IMR-90 (cell line): ENCODE results near the gene NPL. TPM values are rescaled to one million over a fixed set of nuclear protein-coding genes. Genes with fewer than 3 reads are reported as not detected.

Experiments used
- ATAC-seq: fragments of 200-7000 bp; cut with Tn5 transposase; 2 replicates; pipeline ENCODE4 v1.9.1; 2020; ENCODE audit warnings: low read depth, mild to moderate bottlenecking, moderate library complexity
- BruUV-seq: library from RNA; stranded (reverse); fragments of 400-500 nt; replicated peaks from 2 replicates; lab custom pipeline; 2021; lab: Mats Ljungman, UMichigan
- CTCF ChIA-PET: fragments of 300-600 bp; formaldehyde crosslinking; extraction: SDS; loops from one replicate; lab custom pipeline; 2021; ENCODE audit warnings: antibody characterized with exemption; lab: Yijun Ruan, JAX
- POLR2A ChIA-PET: fragments of 300-600 bp; sonication (Branson Sonifier 250); formaldehyde crosslinking; loops from one replicate; lab custom pipeline; 2022; ENCODE audit warnings: antibody characterized with exemption; ENCODE audit not compliant: unreplicated experiment; lab: Charles Lee
- DNase-seq: peaks from one replicate; pipeline ENCODE4 v3.0.0; 2013
- H2AFZ ChIP-seq: replicated peaks from 2 replicates; pipeline ENCODE3; 2013; ENCODE audit warnings: low read length, mild to moderate bottlenecking; ENCODE audit not compliant: poor library complexity
- H2AK5ac ChIP-seq: 2 replicates; pipeline ENCODE4 v1.6.1; 2013; ENCODE audit warnings: low read depth, low read length, inconsistent platforms
- H2AK9ac ChIP-seq: replicated peaks from 2 replicates; pipeline ENCODE3; 2013; ENCODE audit warnings: mild to moderate bottlenecking, low read depth, low read length, moderate library complexity; ENCODE audit not compliant: poor library complexity
- H2BK120ac ChIP-seq: 2 replicates; pipeline ENCODE4 v1.6.1; 2013; ENCODE audit warnings: low read depth, low read length, inconsistent platforms
- H2BK15ac ChIP-seq: 3 replicates; pipeline ENCODE4 v1.6.1; 2013; ENCODE audit warnings: low read depth, low read length, inconsistent platforms
- H2BK20ac ChIP-seq: 2 replicates; pipeline ENCODE4 v1.6.1; 2013; ENCODE audit warnings: low read depth, mild to moderate bottlenecking, inconsistent platforms, low read length, moderate library complexity
- H2BK5ac ChIP-seq: 2 replicates; pipeline ENCODE4 v1.6.1; 2013; ENCODE audit warnings: mild to moderate bottlenecking, low read depth, low read length, inconsistent platforms; ENCODE audit not compliant: poor library complexity, severe bottlenecking
- H3K14ac ChIP-seq: replicated peaks from 2 replicates; pipeline ENCODE4 v1.6.1; 2013; ENCODE audit warnings: low read depth, low read length, inconsistent platforms
- H3K18ac ChIP-seq: 2 replicates; pipeline ENCODE4 v1.6.1; 2013; ENCODE audit warnings: low read depth, low read length, control low read depth
- H3K23ac ChIP-seq: 2 replicates; pipeline ENCODE4 v1.6.1; 2013; ENCODE audit warnings: low read depth, low read length, inconsistent platforms
- H3K27ac ChIP-seq: 2 replicates; pipeline ENCODE4 v1.5.1; 2013; ENCODE audit warnings: mild to moderate bottlenecking, control low read depth, low read length; ENCODE audit not compliant: insufficient read depth
- H3K27me3 ChIP-seq: 2 replicates; pipeline ENCODE4 v1.6.1; 2013; ENCODE audit warnings: low read length; ENCODE audit not compliant: control insufficient read depth, insufficient read depth
- H3K36me3 ChIP-seq: 2 replicates; pipeline ENCODE4 v1.6.1; 2013; ENCODE audit warnings: low read length, mixed read lengths; ENCODE audit not compliant: control insufficient read depth, insufficient read depth
- H3K4ac ChIP-seq: 2 replicates; pipeline ENCODE4 v1.6.1; 2013; ENCODE audit warnings: low read depth, low read length, inconsistent platforms
- H3K4me1 ChIP-seq: 2 replicates; pipeline ENCODE4 v1.6.1; 2013; ENCODE audit warnings: low read length, mixed read lengths; ENCODE audit not compliant: control insufficient read depth, insufficient read depth
- H3K4me2 ChIP-seq: 2 replicates; pipeline ENCODE4 v1.6.1; 2013; ENCODE audit warnings: low read depth, mild to moderate bottlenecking, control low read depth, low read length, moderate library complexity
- H3K4me3 ChIP-seq: 2 replicates; pipeline ENCODE4 v1.5.1; 2013; ENCODE audit warnings: low read depth, mild to moderate bottlenecking, control low read depth, low read length, moderate library complexity; ENCODE audit not compliant: insufficient read depth
- H3K56ac ChIP-seq: 2 replicates; pipeline ENCODE4 v1.6.1; 2013; ENCODE audit warnings: low read length, inconsistent platforms; ENCODE audit not compliant: insufficient read depth; ENCODE audit errors: extremely low read depth
- H3K79me1 ChIP-seq, 2 experiments: 2 replicates each; pipeline ENCODE4 v1.6.1; 2013; ENCODE audit warnings: low read length in 2 of 2, inconsistent platforms in 1 of 2, low read depth in 1 of 2
- H3K9ac ChIP-seq: 2 replicates; pipeline ENCODE4 v1.6.1; 2013; ENCODE audit warnings: low read depth, low read length, control low read depth
- H3K9me1 ChIP-seq: 2 replicates; pipeline ENCODE4 v1.6.1; 2013; ENCODE audit warnings: low read length, inconsistent platforms; ENCODE audit not compliant: insufficient read depth
- H3K9me3 ChIP-seq: 2 replicates; pipeline ENCODE4 v1.6.1; 2013; ENCODE audit warnings: low read length; ENCODE audit not compliant: control insufficient read depth, insufficient read depth
- H4K20me1 ChIP-seq: 2 replicates; pipeline ENCODE4 v1.6.1; 2013; ENCODE audit warnings: low read length, inconsistent platforms; ENCODE audit not compliant: insufficient read depth
- H4K5ac ChIP-seq: 2 replicates; pipeline ENCODE4 v1.6.1; 2013; ENCODE audit warnings: mild to moderate bottlenecking, low read depth, low read length, control low read depth
- H4K8ac ChIP-seq, 2 experiments: 2 replicates each; pipeline ENCODE4 v1.6.1; 2013; ENCODE audit warnings: low read depth in 2 of 2, low read length in 2 of 2, control low read depth in 1 of 2, inconsistent platforms in 1 of 2
- H4K91ac ChIP-seq: 2 replicates; pipeline ENCODE4 v1.6.1; 2013; ENCODE audit warnings: low read depth, low read length, inconsistent platforms; ENCODE audit not compliant: insufficient read depth
- BHLHE40 ChIP-seq: fragments of 150-350 bp; IDR thresholded peaks from 2 replicates; pipeline ENCODE4 v1.6.1; 2016; ENCODE audit warnings: mild to moderate bottlenecking, low read depth, low read length
- CEBPB ChIP-seq: IDR thresholded peaks from 2 replicates; pipeline ENCODE4 v1.6.1; 2012; ENCODE audit warnings: low read depth, low read length, improper control_type of control experiment
- CHD1 ChIP-seq: IDR thresholded peaks from 2 replicates; pipeline ENCODE4 v1.6.1; 2012; ENCODE audit warnings: low read depth, low read length, improper control_type of control experiment
- CTCF ChIP-seq: conservative IDR thresholded peaks from 2 replicates; pipeline ENCODE4 v1.5.1; 2012; ENCODE audit warnings: mild to moderate bottlenecking, low read depth, low read length, improper control_type of control experiment
- ELK1 ChIP-seq: fragments of 150-350 bp; IDR thresholded peaks from 2 replicates; pipeline ENCODE4 v1.6.1; 2016; ENCODE audit warnings: low read depth, mild to moderate bottlenecking, low read length, moderate library complexity, borderline replicate concordance
- FOS ChIP-seq: fragments of 150-350 bp; IDR thresholded peaks from 2 replicates; pipeline ENCODE4 v1.6.1; 2016; ENCODE audit warnings: low read depth, low read length
- MAFK ChIP-seq: IDR thresholded peaks from 2 replicates; pipeline ENCODE4 v1.6.1; 2012; ENCODE audit warnings: low read depth, low read length, improper control_type of control experiment
- MAZ ChIP-seq: IDR thresholded peaks from 2 replicates; pipeline ENCODE4 v1.6.1; 2012; ENCODE audit warnings: low read depth, mild to moderate bottlenecking, low read length, improper control_type of control experiment, moderate library complexity, borderline replicate concordance
- MXI1 ChIP-seq: IDR thresholded peaks from 2 replicates; pipeline ENCODE4 v1.6.1; 2012; ENCODE audit warnings: low read depth, mild to moderate bottlenecking, low read length, moderate library complexity, borderline replicate concordance
- NFE2L2 ChIP-seq: fragments of 150-350 bp; IDR thresholded peaks from 2 replicates; pipeline ENCODE4 v1.6.1; 2016; ENCODE audit warnings: low read depth, mild to moderate bottlenecking, low read length
- POLR2A ChIP-seq: IDR thresholded peaks from 2 replicates; pipeline ENCODE4 v1.6.1; 2012; ENCODE audit warnings: mild to moderate bottlenecking, low read depth, low read length
- RAD21 ChIP-seq: IDR thresholded peaks from 2 replicates; pipeline ENCODE4 v1.6.1; 2012; ENCODE audit warnings: low read length, improper control_type of control experiment
- RCOR1 ChIP-seq: IDR thresholded peaks from 2 replicates; pipeline ENCODE4 v1.6.1; 2012; ENCODE audit warnings: mild to moderate bottlenecking, low read length, improper control_type of control experiment; ENCODE audit not compliant: insufficient replicate concordance
- RFX5 ChIP-seq: IDR thresholded peaks from 2 replicates; pipeline ENCODE4 v1.8.0; 2012; ENCODE audit warnings: low read depth, mild to moderate bottlenecking, low read length, moderate library complexity
- SMC3 ChIP-seq: fragments of 150-350 bp; IDR thresholded peaks from 2 replicates; pipeline ENCODE4 v1.6.1; 2016; ENCODE audit warnings: low read depth, mild to moderate bottlenecking, antibody characterized with exemption, low read length, moderate library complexity
- WGBS, 2 experiments: methylation state at CpG; one replicate each; pipeline versions ENCODE4 v1.1.5 to v1.1.7; 2013; ENCODE audit warnings: missing lambda C conversion rate in 2 of 2; ENCODE audit not compliant: insufficient read length in 1 of 2; ENCODE audit errors: extremely low coverage in 2 of 2; 5-methylcytosine and 5-hydroxymethylcytosine counted together
- dilution Hi-C: fragments of 300-500 bp; cut with HindIII; formaldehyde crosslinking; loops from one replicate; pipeline ENCODE4 v1.14.3; 2018; ENCODE audit warnings: low sequenced_read_pairs; ENCODE audit not compliant: unreplicated experiment
- in situ Hi-C: fragments of 300-500 bp; cut with MboI; formaldehyde crosslinking; loops from 3 replicates; pipeline ENCODE4 v1.14.3; 2019; ENCODE audit warnings: low sequenced_read_pairs, inconsistent platforms, mixed read lengths
- intact Hi-C: fragments of 100-400 bp; cut with micrococcal nuclease; formaldehyde crosslinking; loops from 2 replicates; pipeline ENCODE4 v1.10.0; 2022
- polyA plus RNA-seq, 3 experiments: library from polyadenylated mRNA; depleted of rRNA; stranded (reverse); fragments of >200 nt; gene quantifications; 2 replicates each; pipeline ENCODE4 v1.2.3, GENCODE V29; 2012; ENCODE audit warnings: low replicate concordance in 1 of 3
- total RNA-seq: library from RNA; depleted of rRNA; stranded (reverse); fragments of >200 nt; gene quantifications from 2 replicates; pipeline ENCODE4 v1.2.3, GENCODE V29; 2012
- TF ChIP-seq, protein P1 (sequence below): fragments of 150-350 bp; IDR thresholded peaks from 2 replicates; pipeline ENCODE4 v1.6.1; 2017; ENCODE audit warnings: mild to moderate bottlenecking, antibody characterized with exemption, low read length, low read depth

The NPL gene
- total and polyA plus RNA-seq, 2 of the 4 experiments (the other 2 are of a cell fraction) = 0.36 to 0.68 TPM

DNA sequence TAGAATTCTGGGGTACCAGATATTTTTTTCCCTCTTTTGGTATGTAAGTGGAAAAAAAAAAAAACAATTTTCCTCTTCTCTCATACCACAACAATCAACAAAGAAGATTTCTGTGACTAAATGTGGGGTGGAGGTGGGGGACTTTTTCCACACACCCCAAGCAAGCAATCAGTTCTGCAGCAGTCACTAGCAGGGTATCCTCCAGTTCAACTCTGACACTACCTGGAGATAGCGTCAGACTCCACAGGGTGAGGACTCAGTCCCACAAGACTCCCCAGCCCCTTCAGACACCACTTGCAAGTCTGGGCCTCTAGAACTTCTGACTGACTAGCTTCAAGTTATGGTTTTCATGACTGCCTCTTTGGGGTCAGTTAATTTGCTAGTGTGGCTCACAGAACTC, 55.8 kb downstream of the NPL start:
- no peak overlapping the region for H2BK15ac ChIP-seq
- peaks cover 11 to 38% of the 10 kb centered on the region in 2 experiments; a peak in 3 of 4 replicates for H3K79me1 ChIP-seq
- intact Hi-C loops (no loop called here), dilution Hi-C loops (no loop called here), in situ Hi-C loops (no loop called here)
- peaks cover 2% of the 10 kb centered on the region; the same call in 1 of the 2 replicates for H3K4me1 ChIP-seq
- H3K4me3 ChIP-seq = no peak overlapping the region
- no peak overlapping the region for H4K5ac ChIP-seq
- H3K9me1 ChIP-seq = peaks cover 11% of the 10 kb centered on the region
- H3K36me3 ChIP-seq = peaks cover 40% of the 10 kb centered on the region
- H3K56ac ChIP-seq = no peak overlapping the region
- no peak overlapping the region for H3K23ac ChIP-seq
- H2AK9ac ChIP-seq = no peak overlapping the region
- no peak overlapping the region for H2AK5ac ChIP-seq
- no peaks in the 10 kb centered on the region for H3K9me3 ChIP-seq
- peaks cover 93% of the 10 kb centered on the region for H4K20me1 ChIP-seq
- TF ChIP-seq ELK1 = no peak
- TF ChIP-seq POLR2A = no peak
- no peak for TF ChIP-seq BHLHE40
- TF ChIP-seq, protein P1, sequence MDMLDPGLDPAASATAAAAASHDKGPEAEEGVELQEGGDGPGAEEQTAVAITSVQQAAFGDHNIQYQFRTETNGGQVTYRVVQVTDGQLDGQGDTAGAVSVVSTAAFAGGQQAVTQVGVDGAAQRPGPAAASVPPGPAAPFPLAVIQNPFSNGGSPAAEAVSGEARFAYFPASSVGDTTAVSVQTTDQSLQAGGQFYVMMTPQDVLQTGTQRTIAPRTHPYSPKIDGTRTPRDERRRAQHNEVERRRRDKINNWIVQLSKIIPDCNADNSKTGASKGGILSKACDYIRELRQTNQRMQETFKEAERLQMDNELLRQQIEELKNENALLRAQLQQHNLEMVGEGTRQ = no peak
- no peak for TF ChIP-seq MAZ
- TF ChIP-seq FOS = no peak
- TF ChIP-seq SMC3 = no peak
- no peak for TF ChIP-seq CEBPB
- no peak for TF ChIP-seq NFE2L2
- no peak for TF ChIP-seq RAD21
- TF ChIP-seq RCOR1 = no peak
- no peak for TF ChIP-seq CHD1
- no peak for TF ChIP-seq CTCF
- TF ChIP-seq MAFK = no peak
- TF ChIP-seq MXI1 = no peak
- no peak for TF ChIP-seq RFX5
- no peak overlapping the region for H3K27ac ChIP-seq
- no peak overlapping the region for H4K8ac ChIP-seq
- no peak overlapping the region for H3K18ac ChIP-seq
- BruUV-seq = no TSS peak
- ChIA-PET POLR2A (no interaction called here), CTCF (no interaction called here)
- no peak overlapping the region for H2BK5ac ChIP-seq
- no peak overlapping the region for H3K14ac ChIP-seq
- no CpG with 5 or more reads among the region's 1 CpG for WGBS, 2 experiments
- no peak overlapping the region for H3K9ac ChIP-seq
- H2BK20ac ChIP-seq = no peak overlapping the region
- ATAC-seq = no peak
- H3K4me2 ChIP-seq = no peak overlapping the region
- no peak overlapping the region for H4K91ac ChIP-seq
- H2BK120ac ChIP-seq = no peak overlapping the region
- no peak overlapping the region for H3K4ac ChIP-seq
- H2AFZ ChIP-seq = no peak overlapping the region
- H3K27me3 ChIP-seq = no peaks in the 10 kb centered on the region
- DNase-seq = no peak
